GM15510 (cell line): ENCODE results near the gene MYL6.

ENCODE experiments used
- POLR2A ChIP-seq: IDR thresholded peaks from 3 replicates; pipeline ENCODE4 v1.6.1; 2011; ENCODE audit warnings: borderline replicate concordance; ENCODE audit not compliant: insufficient read length; ENCODE audit errors: extremely low read depth

The MYL6 gene

GRCh38 chr12:56193025-56193578 is 34.9 kb downstream of the MYL6 start:
- no peak for TF ChIP-seq POLR2A

DNA sequence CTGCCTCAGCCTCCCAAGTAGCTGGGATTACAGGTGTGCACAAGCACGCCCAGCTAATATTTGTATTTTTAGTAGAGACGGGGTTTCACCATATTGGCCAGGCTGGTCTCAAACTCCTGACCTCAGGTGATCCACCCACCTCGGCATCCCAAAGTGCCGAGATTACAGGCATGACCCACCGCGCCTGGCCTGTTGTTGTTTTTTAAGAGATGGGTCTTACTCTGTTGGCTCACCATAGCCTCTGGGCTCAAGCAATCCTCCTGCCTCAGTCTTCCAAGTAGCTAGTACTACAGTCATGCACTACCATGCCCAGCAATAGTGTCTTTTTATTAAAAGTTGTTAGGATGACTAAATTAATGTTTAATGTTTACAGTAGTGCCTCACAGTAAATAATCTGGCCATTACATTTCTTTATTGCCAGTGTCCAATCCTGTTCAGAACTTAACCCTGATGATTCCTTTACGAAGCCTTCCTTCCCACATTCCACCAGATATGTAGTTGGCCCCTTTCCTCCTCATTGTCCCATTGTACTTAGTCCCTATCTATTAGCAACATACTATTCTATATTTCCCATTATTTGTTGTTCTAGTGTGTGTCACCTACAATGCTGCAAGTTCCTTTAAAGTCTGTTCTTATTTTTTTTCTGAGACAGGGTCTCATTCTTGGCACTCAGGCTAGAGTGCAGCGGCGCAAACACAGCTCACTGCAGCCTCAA is 39.9 kb downstream of the MYL6 start:
- no peak for TF ChIP-seq POLR2A

DNA sequence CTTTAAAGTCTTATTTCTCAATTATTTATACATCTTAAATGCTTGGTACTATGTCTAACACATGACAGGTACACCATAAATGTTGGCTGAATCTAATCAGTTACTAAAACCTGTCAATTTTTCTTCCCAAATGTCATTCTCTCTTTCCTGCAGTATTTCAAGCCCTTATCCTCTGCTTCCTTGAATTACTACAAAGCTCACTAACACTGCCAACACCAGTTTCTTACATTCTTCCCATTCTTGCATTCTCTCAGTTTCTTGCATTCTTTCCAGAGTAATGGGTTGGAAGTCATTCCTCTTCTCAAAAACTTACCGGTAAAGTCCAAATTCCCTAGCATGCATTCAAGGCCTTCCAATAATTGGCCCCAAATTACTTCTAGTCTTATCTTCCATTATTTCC is 40.7 kb downstream of the MYL6 start:
- TF ChIP-seq POLR2A = no peak

DNA sequence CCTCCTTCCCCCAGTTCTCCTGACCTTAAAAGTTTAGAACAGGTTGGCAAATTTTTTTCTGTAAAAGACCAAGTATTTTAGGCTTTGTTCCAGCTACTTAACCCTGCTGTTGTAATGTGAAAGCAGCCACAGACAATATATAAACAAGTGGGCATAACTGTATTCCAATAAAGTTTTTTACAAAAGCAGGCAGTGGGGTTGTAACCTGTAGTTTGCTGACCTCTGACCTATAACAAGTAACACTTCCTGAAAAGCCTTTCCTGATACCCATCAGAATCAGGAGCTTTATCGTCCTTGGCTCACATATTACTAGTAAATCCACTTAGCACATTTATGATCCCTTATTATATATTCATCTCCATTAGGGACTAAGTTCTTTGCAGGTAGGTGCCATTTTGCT is 44.2 kb downstream of the MYL6 start:
- no peak for TF ChIP-seq POLR2A

DNA sequence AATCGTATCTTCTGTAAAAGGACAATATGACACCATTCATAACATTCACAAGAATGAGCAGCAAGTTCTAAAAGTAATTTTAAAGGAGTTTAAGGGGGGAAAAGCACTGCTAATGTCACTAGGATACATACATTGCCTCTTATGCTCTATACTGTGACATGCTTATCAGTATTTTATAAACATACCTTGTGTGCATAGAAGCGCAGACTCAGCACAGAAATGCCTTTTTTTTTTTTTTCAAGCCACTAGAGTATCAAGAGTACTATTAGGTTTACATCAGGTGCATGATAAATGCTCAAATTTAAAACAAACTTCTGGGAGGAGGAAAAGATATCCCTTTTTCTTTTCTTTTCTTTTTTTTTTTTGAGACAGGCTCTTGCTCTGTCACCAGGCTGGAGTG is 44.7 kb downstream of the MYL6 start:
- TF ChIP-seq POLR2A = no peak

DNA sequence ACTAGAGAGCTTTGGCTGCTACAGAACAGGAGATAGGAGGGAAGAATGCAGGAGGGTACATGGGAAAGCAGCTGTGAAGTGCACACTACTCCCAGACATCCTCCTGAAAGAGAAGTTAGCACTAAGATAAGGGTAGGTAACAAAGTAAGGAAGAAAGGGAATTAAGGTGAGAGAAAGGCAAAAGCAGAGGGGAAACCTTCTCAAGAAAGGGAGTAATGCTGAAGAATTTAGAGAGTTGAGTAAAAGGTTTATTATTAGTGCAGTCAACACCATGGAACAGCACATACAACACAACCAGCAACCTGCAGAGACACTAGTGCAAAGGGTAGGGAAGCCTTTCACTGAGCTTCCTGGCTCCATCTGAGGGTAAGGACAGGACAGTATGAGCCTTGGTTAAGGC is 46.1 kb downstream of the MYL6 start:
- no peak for TF ChIP-seq POLR2A

DNA sequence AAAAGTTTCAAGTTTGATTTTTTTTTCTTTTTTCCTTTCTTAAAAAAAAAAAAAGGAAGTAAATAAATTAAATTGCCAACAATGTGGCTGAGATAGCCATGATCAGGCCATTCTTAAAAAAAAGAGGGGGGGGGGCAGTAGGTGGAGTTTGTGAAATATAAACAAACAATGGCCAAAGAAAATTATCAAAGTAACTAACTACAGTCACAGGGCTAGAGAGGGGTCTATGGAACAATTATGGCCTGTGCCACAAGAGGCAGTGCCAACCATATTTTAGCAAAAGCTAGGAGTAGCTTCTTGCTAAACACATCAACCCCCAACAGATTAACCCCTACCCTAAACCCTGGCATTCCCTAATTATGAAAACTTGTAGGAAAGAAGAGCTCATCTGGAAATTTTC is 47.3 kb downstream of the MYL6 start:
- no peak for TF ChIP-seq POLR2A

DNA sequence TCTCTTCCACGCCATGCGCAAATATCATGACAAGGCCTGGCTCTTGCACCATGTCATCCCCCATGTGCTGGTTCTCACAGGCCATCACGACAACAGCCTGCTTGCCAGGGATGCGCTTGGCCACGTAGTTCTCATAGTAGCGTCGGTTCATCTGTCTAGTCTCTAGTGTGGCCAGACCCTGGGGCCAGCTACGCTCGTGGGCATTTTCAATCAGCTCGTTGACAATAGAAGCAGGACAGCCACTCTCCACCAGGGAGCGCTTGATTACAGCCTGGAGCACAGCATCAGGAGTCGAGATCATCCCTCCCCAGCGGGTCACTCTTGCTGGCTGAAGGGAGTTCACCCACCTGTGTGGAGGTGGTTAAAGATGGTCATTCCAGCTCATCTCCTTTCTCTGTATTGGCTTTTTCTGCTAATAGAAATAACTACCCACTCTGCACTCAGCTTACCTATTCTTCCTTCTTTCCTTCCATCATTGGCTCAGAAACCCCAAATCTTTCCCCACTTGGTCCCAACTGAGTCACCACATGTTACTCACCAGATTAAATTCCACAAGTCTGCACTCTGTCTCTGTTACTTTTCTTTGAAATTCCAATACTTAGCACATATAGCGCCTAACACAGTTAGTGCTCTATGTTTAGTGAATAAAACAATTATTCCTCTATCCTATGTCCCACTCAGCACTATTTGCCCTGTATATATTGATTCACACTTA is 48.5 kb downstream of the MYL6 start:
- no peak for TF ChIP-seq POLR2A

DNA sequence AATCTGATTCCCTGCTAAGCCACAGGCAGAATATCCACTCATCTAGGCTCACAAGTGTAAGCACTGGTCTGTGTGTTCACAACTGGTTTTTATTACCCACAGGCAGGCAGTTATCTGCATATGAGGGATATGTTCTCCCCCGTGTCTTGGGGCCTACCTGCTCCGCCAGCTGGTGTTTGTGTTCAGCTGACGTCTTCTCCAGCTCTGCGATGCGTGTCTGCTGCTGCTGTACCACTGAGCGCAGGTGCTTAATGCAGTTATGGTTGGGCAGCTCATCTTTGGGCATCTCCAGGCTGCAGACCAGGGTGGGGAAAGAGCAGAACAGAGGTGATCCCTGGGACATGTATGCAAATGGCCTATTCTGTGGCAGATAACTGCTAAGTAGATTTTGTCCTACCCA is 49.8 kb downstream of the MYL6 start:
- no peak for TF ChIP-seq POLR2A
